HCT116 (cell line): ENCODE measurements around the gene RNF227. TPM values are rescaled to one million over a fixed set of nuclear protein-coding genes. Genes with fewer than 3 reads are reported as not detected.
A peak's percentile ranks its signal among the peaks of the same experiment; 100 is the strongest.

Experiments
- ATAC-seq: fragments of 200-7000 bp; cut with Tn5 transposase; 2 replicates; pipeline ENCODE4 v1.9.1; 2020; ENCODE audit warnings: mild to moderate bottlenecking, moderate library complexity
- BruUV-seq: library from RNA; stranded (reverse); fragments of 400-500 nt; replicated peaks from 2 replicates; lab custom pipeline; 2021; lab: Mats Ljungman, UMichigan
- CTCF ChIA-PET: fragments of 300-600 bp; sonication (Branson Sonifier 250); formaldehyde crosslinking; loops from one replicate; lab custom pipeline; 2021; ENCODE audit warnings: antibody characterized with exemption; lab: Charles Lee
- POLR2A ChIA-PET: fragments of 300-600, 350-600 bp; sonication (Branson Sonifier 250); formaldehyde crosslinking; loops from one replicate; lab custom pipeline; 2021; ENCODE audit warnings: antibody characterized with exemption; lab: Charles Lee
- RAD21 ChIA-PET, 2 experiments: fragments of 300-600 bp; sonication (Branson Sonifier 250); formaldehyde crosslinking; loops; one replicate each; lab custom pipeline; 2023; ENCODE audit warnings: low total read pairs in 2 of 2; ENCODE audit not compliant: uncharacterized antibody in 2 of 2, unreplicated experiment in 2 of 2, low non-redundant PET in 1 of 2; lab: Charles Lee
- DNase-seq: peaks from one replicate; pipeline ENCODE4 v3.0.0-alpha.2; 2010; ENCODE audit warnings: low read depth, low spot score
- H2AFZ ChIP-seq: fragments of 200-600 bp; shearing (Covaris generic), sonication (generic); 2 replicates; pipeline ENCODE4 v1.6.1; 2017; ENCODE audit warnings: low read depth, mixed run types, mixed read lengths, antibody characterized with exemption, low read length; ENCODE audit not compliant: poor library complexity, severe bottlenecking
- H3K27ac ChIP-seq: 2 replicates; pipeline ENCODE4 v1.5.1; 2012; ENCODE audit warnings: low read depth, low read length
- H3K27me3 ChIP-seq: fragments of 200-600 bp; sonication (generic); 2 replicates; pipeline ENCODE4 v1.6.1; 2016; ENCODE audit warnings: mixed run types, low read length, mixed read lengths; ENCODE audit not compliant: insufficient read depth
- H3K36me3 ChIP-seq, 2 experiments: fragments of 200-500 bp in 1 of 2; fragments of 200-600 bp in 1 of 2; sonication (Bioruptor generic) in 1 of 2; sonication (generic) in 1 of 2; 2 replicates each; pipeline versions ENCODE4 v1.5.1 to v1.6.1; 2014 to 2016; ENCODE audit warnings: low read length in 2 of 2, inconsistent platforms in 1 of 2, mixed read lengths in 1 of 2, mixed run types in 1 of 2; ENCODE audit not compliant: insufficient read depth in 2 of 2, control insufficient read depth in 1 of 2
- H3K4me1 ChIP-seq, 2 experiments: fragments of 200-600 bp in 1 of 2; sonication (generic) in 1 of 2; 2 replicates each; pipeline versions ENCODE4 v1.5.1 to v1.6.1; 2012 to 2017; ENCODE audit warnings: low read length in 2 of 2, inconsistent platforms in 1 of 2, mild to moderate bottlenecking in 1 of 2, mixed read lengths in 1 of 2, mixed run types in 1 of 2, moderate library complexity in 1 of 2; ENCODE audit not compliant: insufficient read depth in 2 of 2, control insufficient read depth in 1 of 2
- H3K4me2 ChIP-seq: fragments of 200-600 bp; sonication (generic); 2 replicates; pipeline ENCODE4 v1.6.1; 2017; ENCODE audit warnings: mixed run types, low read length, mixed read lengths
- H3K4me3 ChIP-seq, 2 experiments: fragments of 200-600 bp in 1 of 2; sonication (generic) in 1 of 2; replicated peaks in 1 of 2; 2 replicates each; pipeline ENCODE4 v1.5.1; 2011 to 2016; ENCODE audit warnings: low read length in 2 of 2, control low read depth in 1 of 2, low read depth in 1 of 2, mild to moderate bottlenecking in 1 of 2, mixed read lengths in 1 of 2, mixed run types in 1 of 2
- H3K79me2 ChIP-seq: fragments of 200-600 bp; sonication (generic); 2 replicates; pipeline ENCODE4 v1.6.1; 2017; ENCODE audit warnings: mild to moderate bottlenecking, mixed run types, low read length, moderate library complexity, mixed read lengths; ENCODE audit not compliant: insufficient read depth
- H3K9ac ChIP-seq: fragments of 200-600 bp; sonication (generic); 2 replicates; pipeline ENCODE4 v1.6.1; 2016; ENCODE audit warnings: low read length, mixed read lengths
- H3K9me2 ChIP-seq: fragments of 200-600 bp; sonication (generic), shearing (Covaris generic); 2 replicates; pipeline ENCODE4 v1.6.1; 2017; ENCODE audit warnings: mixed run types, mild to moderate bottlenecking, moderate library complexity; ENCODE audit not compliant: insufficient read depth
- H3K9me3 ChIP-seq, 2 experiments: fragments of 200-500 bp in 1 of 2; fragments of 200-600 bp in 1 of 2; sonication (Bioruptor generic) in 1 of 2; sonication (generic) in 1 of 2; 2 replicates each; pipeline ENCODE4 v1.6.1; 2014 to 2017; ENCODE audit warnings: low read length in 2 of 2, mixed read lengths in 2 of 2, inconsistent platforms in 1 of 2, low read depth in 1 of 2, mild to moderate bottlenecking in 1 of 2, mixed run types in 1 of 2, moderate library complexity in 1 of 2; ENCODE audit not compliant: control insufficient read depth in 1 of 2, insufficient read depth in 1 of 2
- H4K20me1 ChIP-seq: fragments of 200-600 bp; sonication (generic), shearing (Covaris generic); 2 replicates; pipeline ENCODE4 v1.6.1; 2017; ENCODE audit warnings: mixed run types, mild to moderate bottlenecking, moderate library complexity; ENCODE audit not compliant: insufficient read depth
- CTCF ChIP-seq, 3 experiments: fragments of 200-600 bp in 1 of 3; sonication (generic) in 1 of 3; IDR thresholded peaks in 2 of 3; conservative IDR thresholded peaks in 1 of 3; 2 replicates each; pipeline ENCODE4 v1.5.1; 2012 to 2017; ENCODE audit warnings: low read depth in 2 of 3, low read length in 2 of 3, antibody characterized with exemption in 1 of 3, borderline replicate concordance in 1 of 3, control low read depth in 1 of 3, mild to moderate bottlenecking in 1 of 3, mixed read lengths in 1 of 3, mixed run types in 1 of 3, moderate library complexity in 1 of 3; ENCODE audit not compliant: insufficient read depth in 1 of 3
- EZH2phosphoT487 ChIP-seq: fragments of 200-600 bp; IDR thresholded peaks from 2 replicates; pipeline ENCODE4 v1.6.1; 2018; ENCODE audit warnings: antibody characterized with exemption, borderline replicate concordance
- POLR2AphosphoS5 ChIP-seq: IDR thresholded peaks from 2 replicates; pipeline ENCODE4 v1.6.1; 2011; ENCODE audit warnings: mild to moderate bottlenecking, low read depth, low read length, moderate library complexity
- RAD21 ChIP-seq: IDR thresholded peaks from 2 replicates; pipeline ENCODE4 v1.6.1; 2012; ENCODE audit warnings: low read depth, mild to moderate bottlenecking
- TCF7L2 ChIP-seq: IDR thresholded peaks from 2 replicates; pipeline ENCODE4 v1.7.0; 2011; ENCODE audit warnings: borderline replicate concordance, inconsistent platforms; ENCODE audit not compliant: insufficient read depth, insufficient read length; ENCODE audit errors: extremely low read depth
- intact Hi-C: fragments of 100-400 bp; cut with micrococcal nuclease; formaldehyde crosslinking; loops from 2 replicates; pipeline ENCODE4 v1.10.0; 2022
- total RNA-seq: library from RNA; stranded (reverse); gene quantifications from one replicate; pipeline ENCODE4 v1.2.1, GENCODE V29; 2021; ENCODE audit not compliant: unreplicated experiment

RNF227 gene
- total RNA-seq, 1 experiment from 2014 or later = 0.74 TPM

GRCh38 chr17:7915179-7915610 is 894 bp downstream of the RNF227 start:
- ChIA-PET RAD21 (no interaction called here), CTCF (interaction anchor here (1.7 kb wide), 1 partner anchor 126 kb away, joined by 5 read pairs; no protein-coding TSS in a partner anchor), POLR2A (interaction anchor here (1.0 kb wide), 1 partner anchor 76 kb away, joined by 3 read pairs; no protein-coding TSS in a partner anchor)
- Histone ChIP-seq H3K9me3 (no peaks in the 10 kb centered on the region), H3K9ac (0 out of 2 replicates have a peak overlapping the region, but pooled peaks have one; percentile 13), H3K4me3 (peak overlapping the region; percentile 19 to 28), H4K20me1 (no peaks in the 10 kb centered on the region), H3K27ac (no peak overlapping the region), H3K36me3 (peaks cover 2 to 4% of the 10 kb centered on the region in 2 experiments; a peak in 1 of 4 replicates), H2AFZ (no peak overlapping the region), H3K79me2 (no peaks in the 10 kb centered on the region), H3K9me2 (no peaks in the 10 kb centered on the region), H3K27me3 (no peaks in the 10 kb centered on the region), H3K4me2 (peak overlapping the region; percentile 62), H3K4me1 (peaks cover 10 to 28% of the 10 kb centered on the region in 2 experiments; a peak in 3 of 4 replicates)
- no peak for DNase-seq
- TSS peak; percentile 31 for BruUV-seq
- TF ChIP-seq POLR2AphosphoS5 (no peak), TCF7L2 (peak; percentile 47)
- ATAC-seq = no peak
- intact Hi-C loops = no loop called here

- POLR2A ChIA-PET = interaction anchor here (0.6 to 1.4 kb wide), 2 partner anchors 19 to 128 kb away, joined by 3 to 5 read pairs; partner anchors contain the start of genes CNTROB and TRAPPC1
- no peaks in the 10 kb centered on the region for H3K9me3 ChIP-seq
Observed at GRCh38 chr17:7912927-7913524, 3.1 kb downstream of the RNF227 start.

More at GRCh38 chr17:7912927-7913524, 3.1 kb downstream of the RNF227 start:
- Histone ChIP-seq H2AFZ (no peak overlapping the region), H3K4me3 (no peak overlapping the region), H3K79me2 (no peaks in the 10 kb centered on the region), H3K4me1 (peaks cover 10 to 28% of the 10 kb centered on the region in 2 experiments; a peak in 3 of 4 replicates), H3K27me3 (no peaks in the 10 kb centered on the region), H3K9ac (no peak overlapping the region), H4K20me1 (no peaks in the 10 kb centered on the region)
- RAD21 ChIA-PET = interaction anchor here (0.7 to 1.5 kb wide), 6 partner anchors 77 to 169 kb away, joined by 3 to 13 read pairs (median 3); no protein-coding TSS in a partner anchor
- intact Hi-C loops = loop anchor here (1.0 to 5.0 kb wide), 5 partner anchors 75 to 170 kb away; no protein-coding TSS in a partner anchor
- peak; percentile 81 for DNase-seq
- TF ChIP-seq CTCF (IDR thresholded peaks at IDR 0.05 in 2 of 3, conservative IDR thresholded peaks at IDR 0.05 in 1 of 3; ENCODE audit: borderline replicate concordance in 1 of 3, insufficient read depth in 1 of 3, low read depth in 2 of 3, low read length in 2 of 3) (peak; percentile 80 to 91 (median 86)), TCF7L2 (peak; percentile 41), EZH2phosphoT487 (no peak), RAD21 (peak; percentile 92)
- TF ChIP-seq, all 23 proteins: peak for 3
- no peaks in the 10 kb centered on the region for H3K9me2 ChIP-seq
- H3K36me3 ChIP-seq = peaks cover 6% of the 10 kb centered on the region in 2 experiments; a peak in 2 of 4 replicates
- no TSS peak for BruUV-seq
- H3K4me2 ChIP-seq = no peak overlapping the region
- CTCF ChIA-PET = interaction anchor here (0.6 to 3.3 kb wide), 16 partner anchors 19 to 170 kb away, joined by 3 to 55 read pairs (median 6); partner anchors contain the start of genes CNTROB and TRAPPC1
- peak; percentile 83 for ATAC-seq
- H3K27ac ChIP-seq = no peak overlapping the region
